ENCODE results near the gene NOMO2. TPM values are rescaled to one million over a fixed set of nuclear protein-coding genes. Genes with fewer than 3 reads are reported as not detected.
"Not testable (repeated sequence)": the region's sequence is repeated elsewhere in the genome, so short reads cannot be mapped to it uniquely, and the experiment has no call there.

Gene NOMO2
- total RNA-seq, 1 donor: 42.9 TPM

DNA sequence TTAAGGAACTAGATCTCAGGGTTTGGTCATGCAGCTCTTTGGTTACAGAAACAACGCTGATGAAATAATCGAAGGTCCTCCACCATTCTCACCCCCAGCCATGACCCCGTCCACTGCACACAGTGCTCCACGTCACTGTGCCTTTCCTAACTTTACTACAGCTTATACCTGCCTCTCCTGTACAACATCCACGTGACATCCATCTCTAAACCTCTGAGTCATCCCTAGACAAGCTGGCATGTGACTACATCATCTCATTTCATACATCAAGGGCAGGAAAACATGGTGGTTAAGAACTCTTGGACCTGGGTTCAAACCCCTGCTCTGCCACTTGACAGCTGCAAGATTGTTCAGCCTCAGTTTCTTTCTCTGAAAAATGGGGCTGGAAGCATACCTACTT, 64.9 kb downstream of the NOMO2 start:
- H3K4me1 ChIP-seq (ENCODE audit: insufficient read depth, low read length); H3K27me3 ChIP-seq (ENCODE audit: insufficient read depth, low read length); H3K9me3 ChIP-seq (ENCODE audit: low read depth, low read length); H3K4me3 ChIP-seq (ENCODE audit: low read length): not testable (repeated sequence)

DNA sequence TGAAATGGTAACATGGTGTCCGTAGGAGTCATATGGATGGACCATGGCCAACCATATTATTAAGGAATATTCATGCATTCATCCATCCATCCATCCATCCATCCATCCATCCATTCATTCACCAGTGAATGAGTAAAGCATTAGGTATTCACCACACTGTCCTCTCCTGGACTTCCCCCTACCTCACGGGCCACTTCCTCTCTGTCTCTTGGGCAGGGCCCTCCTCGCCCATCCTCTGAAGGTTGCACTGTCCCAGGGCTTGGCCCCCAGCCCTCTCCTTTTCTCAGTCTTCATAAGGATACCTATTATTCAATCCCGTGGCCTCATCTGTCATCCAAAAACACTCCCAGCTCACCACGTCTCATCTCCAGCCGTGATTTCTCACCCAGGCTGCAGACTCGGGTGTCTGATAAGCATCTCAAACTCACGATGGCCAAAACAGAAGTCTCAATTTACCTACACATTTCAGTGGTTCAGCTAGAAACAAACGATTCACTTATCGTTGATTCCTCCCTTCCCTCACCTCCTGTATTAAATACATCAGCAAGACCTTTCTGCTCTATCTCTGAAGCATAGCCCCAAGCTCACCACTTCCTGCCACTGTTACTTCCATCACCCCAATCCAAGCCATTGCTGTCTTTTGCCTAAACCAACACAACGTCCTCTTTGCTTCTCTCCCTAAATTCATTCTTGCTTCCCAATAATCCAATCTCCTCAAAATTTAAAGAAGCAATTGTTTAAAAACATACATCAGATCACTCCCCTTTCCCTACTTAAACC, 69.6 kb downstream of the NOMO2 start:
- H3K9me3 ChIP-seq (ENCODE audit: low read depth, low read length); H3K27me3 ChIP-seq (ENCODE audit: insufficient read depth, low read length); H3K4me3 ChIP-seq (ENCODE audit: low read length); H3K4me1 ChIP-seq (ENCODE audit: insufficient read depth, low read length): not testable (repeated sequence)

DNA sequence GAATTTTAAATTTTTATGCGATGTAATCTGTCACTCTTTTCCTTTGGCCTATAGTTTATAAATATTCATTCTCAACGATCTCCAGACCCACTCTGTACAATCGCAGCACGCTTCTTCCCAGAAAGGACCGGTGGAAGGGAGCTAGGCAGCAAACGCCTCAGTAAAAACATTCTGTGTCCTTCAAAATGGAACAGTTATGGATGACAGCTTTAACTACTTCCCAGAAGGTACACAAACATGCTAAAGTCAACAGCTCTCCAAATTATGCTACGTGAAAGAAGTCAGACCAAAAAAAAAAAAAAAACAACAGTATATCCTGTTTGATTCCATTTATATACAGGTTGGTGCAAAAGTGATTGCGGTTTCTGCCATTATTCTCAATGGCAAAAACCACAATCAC, 125.9 kb downstream of the NOMO2 start:
- not testable (repeated sequence) for H3K4me1 ChIP-seq (ENCODE audit: insufficient read depth, low read length); H3K4me3 ChIP-seq (ENCODE audit: low read length); H3K27me3 ChIP-seq (ENCODE audit: insufficient read depth, low read length); H3K9me3 ChIP-seq (ENCODE audit: low read depth, low read length)

DNA sequence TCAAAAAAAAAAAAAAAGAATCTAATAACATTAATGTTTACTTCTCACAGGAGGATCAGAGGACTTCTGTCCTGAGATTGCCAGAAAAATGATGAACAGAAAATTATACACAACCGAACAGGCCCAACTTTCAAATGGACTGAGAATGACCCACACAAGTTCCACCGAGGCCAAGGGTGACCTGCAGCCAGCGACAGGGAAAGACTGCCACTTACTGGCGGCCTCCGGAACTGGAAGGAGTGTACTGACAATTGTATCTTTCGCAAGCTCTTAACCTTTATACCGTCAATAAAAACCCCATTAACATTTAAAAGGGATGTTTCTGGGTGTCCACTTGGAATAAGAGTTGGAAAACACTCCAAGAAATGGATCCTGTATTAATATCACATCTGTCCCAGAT, 146.1 kb downstream of the NOMO2 start:
- H3K4me1 ChIP-seq (ENCODE audit: insufficient read depth, low read length); H3K27me3 ChIP-seq (ENCODE audit: insufficient read depth, low read length); H3K9me3 ChIP-seq (ENCODE audit: low read depth, low read length); H3K4me3 ChIP-seq (ENCODE audit: low read length): not testable (repeated sequence)

DNA sequence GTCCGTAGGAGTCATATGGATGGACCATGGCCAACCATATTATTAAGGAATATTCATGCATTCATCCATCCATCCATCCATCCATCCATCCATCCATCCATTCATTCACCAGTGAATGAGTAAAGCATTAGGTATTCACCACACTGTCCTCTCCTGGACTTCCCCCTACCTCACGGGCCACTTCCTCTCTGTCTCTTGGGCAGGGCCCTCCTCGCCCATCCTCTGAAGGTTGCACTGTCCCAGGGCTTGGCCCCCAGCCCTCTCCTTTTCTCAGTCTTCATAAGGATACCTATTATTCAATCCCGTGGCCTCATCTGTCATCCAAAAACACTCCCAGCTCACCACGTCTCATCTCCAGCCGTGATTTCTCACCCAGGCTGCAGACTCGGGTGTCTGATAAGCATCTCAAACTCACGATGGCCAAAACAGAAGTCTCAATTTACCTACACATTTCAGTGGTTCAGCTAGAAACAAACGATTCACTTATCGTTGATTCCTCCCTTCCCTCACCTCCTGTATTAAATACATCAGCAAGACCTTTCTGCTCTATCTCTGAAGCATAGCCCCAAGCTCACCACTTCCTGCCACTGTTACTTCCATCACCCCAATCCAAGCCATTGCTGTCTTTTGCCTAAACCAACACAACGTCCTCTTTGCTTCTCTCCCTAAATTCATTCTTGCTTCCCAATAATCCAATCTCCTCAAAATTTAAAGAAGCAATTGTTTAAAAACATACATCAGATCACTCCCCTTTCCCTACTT, 152.2 kb downstream of the NOMO2 start:
- H3K4me1 ChIP-seq (ENCODE audit: insufficient read depth, low read length); H3K9me3 ChIP-seq (ENCODE audit: low read depth, low read length); H3K4me3 ChIP-seq (ENCODE audit: low read length); H3K27me3 ChIP-seq (ENCODE audit: insufficient read depth, low read length): not testable (repeated sequence)

DNA sequence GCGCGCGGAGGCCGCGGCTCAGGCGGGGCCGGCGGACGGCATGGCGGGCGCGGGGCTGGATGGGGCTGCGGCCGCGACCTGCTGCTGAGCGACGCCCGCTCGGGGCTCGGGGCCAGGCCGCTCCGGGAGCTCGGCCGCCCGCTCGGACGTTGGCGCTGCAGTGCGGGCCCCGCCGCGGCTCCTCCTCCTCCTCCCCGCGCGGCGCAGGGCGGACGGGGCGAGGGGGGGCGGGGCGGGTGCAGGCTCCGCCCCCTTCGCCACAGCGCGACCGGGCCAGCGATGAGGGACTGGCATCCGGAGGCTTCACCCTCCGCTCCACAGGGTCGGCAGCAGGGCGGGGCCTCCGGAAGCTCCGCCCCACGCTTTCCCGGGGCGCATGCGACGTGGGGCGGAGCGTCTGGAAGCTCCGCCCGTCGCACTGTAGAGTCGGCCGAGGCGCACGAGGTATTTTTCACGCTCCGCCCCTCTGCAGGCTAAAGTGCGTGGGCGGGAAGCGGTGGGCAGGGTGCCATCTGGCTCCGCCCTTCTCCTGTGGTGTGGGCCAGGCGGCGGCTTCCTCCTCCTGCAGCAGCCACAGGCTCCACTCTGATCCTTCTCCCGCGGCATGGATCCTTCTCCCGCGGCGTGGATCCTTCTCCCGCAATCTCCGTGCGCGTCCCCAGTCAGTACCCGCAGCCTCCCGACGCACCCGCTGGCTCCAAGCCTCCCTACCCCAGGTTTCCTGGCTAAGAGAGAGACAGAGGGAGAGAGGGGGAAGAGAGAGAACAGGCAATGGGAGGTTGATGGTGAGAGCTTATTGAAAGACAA, 159.8 kb downstream of the NOMO2 start:
- not testable (repeated sequence) for H3K9me3 ChIP-seq (ENCODE audit: low read depth, low read length); H3K4me3 ChIP-seq (ENCODE audit: low read length); H3K27me3 ChIP-seq (ENCODE audit: insufficient read depth, low read length); H3K4me1 ChIP-seq (ENCODE audit: insufficient read depth, low read length)

DNA sequence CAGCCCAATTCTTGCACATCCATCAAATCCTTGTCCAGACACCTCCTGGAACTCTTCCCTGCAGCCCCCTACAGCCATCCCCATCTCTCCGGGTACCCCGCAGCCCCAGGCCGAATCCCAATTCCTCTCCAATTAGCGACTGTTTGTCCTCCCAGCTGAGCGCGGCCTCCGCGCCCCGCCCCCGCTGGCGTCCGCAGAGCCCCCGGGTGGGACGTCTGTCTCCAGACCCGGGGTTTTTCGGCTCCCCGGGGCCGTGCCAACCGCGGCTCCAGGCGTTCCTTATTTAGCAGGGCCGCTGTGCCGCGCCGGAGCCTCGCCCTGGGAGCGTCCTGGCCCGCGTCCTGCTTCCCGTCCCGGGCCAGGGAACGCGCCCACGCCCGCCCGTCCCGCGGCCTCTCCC, 160.7 kb downstream of the NOMO2 start:
- H3K4me3 ChIP-seq (ENCODE audit: low read length); H3K27me3 ChIP-seq (ENCODE audit: insufficient read depth, low read length); H3K4me1 ChIP-seq (ENCODE audit: insufficient read depth, low read length); H3K9me3 ChIP-seq (ENCODE audit: low read depth, low read length): not testable (repeated sequence)

DNA sequence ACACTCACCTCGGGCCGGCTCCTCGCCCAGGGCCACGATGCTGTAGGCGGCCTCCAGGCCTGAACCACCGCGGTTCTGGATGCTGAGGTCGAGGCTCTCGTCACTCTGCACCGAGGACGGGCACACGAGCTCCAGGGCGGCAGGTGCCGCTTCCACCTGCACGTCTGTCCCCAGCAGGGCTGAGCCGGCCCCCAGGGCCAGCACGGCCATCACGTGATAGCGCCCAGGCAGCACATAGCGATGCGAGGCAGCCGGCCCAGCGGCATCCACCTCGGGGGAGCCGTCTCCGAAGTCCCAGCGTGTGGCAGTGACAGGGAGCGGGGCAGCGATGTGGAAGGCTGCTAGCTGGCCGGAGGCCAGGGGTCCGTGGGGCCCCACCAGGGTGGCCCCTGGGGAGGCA, 167.5 kb downstream of the NOMO2 start:
- H3K4me1 ChIP-seq (ENCODE audit: insufficient read depth, low read length); H3K4me3 ChIP-seq (ENCODE audit: low read length); H3K27me3 ChIP-seq (ENCODE audit: insufficient read depth, low read length); H3K9me3 ChIP-seq (ENCODE audit: low read depth, low read length): not testable (repeated sequence)

DNA sequence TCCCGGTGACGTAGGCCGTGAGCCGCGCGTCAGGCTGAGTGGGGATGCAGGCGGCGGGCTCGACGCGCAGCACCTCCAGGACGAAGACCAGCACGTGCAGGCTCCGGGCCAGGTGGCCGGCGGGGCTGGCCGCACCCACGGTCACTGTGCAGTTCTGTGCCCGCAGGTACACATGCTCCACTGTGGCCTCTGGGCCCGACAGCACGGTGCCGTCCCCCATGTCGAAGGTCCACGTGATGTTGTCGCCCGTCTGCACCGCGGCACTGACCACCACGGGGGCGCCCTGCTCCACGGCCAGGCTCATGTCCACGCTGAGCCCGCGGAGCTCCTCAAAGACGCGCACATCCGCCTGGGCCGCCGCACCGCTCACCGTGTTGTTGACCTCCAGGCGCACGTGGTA, 174.1 kb downstream of the NOMO2 start:
- not testable (repeated sequence) for H3K9me3 ChIP-seq (ENCODE audit: low read depth, low read length); H3K4me3 ChIP-seq (ENCODE audit: low read length); H3K4me1 ChIP-seq (ENCODE audit: insufficient read depth, low read length); H3K27me3 ChIP-seq (ENCODE audit: insufficient read depth, low read length)

DNA sequence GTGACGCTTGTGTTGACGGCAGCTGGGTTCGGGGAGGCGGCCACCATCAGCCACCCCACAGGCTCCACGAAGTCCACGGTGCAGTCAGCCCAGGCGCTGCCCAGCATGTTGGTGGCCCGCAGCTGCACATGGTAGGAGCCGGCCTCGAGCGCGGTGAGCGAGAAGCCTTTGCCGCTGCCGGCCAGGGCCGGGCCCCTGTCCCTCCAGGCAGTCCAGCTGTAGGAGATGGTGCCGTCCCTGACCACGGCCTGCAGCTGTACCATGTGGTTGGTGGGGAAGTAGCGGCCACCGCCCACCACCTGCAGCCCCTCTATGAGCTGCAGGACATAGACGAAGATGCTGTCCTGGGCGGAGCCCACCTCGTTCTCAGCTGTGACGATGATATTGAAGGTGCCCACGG, 175.4 kb downstream of the NOMO2 start:
- H3K9me3 ChIP-seq (ENCODE audit: low read depth, low read length); H3K27me3 ChIP-seq (ENCODE audit: insufficient read depth, low read length); H3K4me1 ChIP-seq (ENCODE audit: insufficient read depth, low read length); H3K4me3 ChIP-seq (ENCODE audit: low read length): not testable (repeated sequence)

DNA sequence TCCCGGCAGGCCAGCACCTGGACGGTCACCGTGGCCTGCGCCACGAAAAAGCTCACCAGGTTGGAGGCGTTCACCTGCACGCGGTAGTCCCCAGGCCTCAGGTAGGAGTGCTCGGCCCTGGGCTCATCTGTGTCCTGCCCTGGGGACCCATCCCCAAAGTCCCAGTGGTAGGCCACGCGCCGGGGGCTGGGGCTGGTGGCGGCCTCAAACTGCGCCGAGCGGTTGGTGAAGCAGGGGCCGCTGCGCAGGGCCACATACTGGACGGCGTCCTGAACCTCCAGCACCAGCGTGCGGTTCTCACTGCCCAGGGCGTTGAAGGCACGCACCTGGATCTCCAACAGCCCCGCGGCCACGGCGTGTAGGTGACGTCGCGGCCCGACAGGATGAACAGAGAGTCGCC, 176.6 kb downstream of the NOMO2 start:
- H3K4me1 ChIP-seq (ENCODE audit: insufficient read depth, low read length); H3K27me3 ChIP-seq (ENCODE audit: insufficient read depth, low read length); H3K4me3 ChIP-seq (ENCODE audit: low read length); H3K9me3 ChIP-seq (ENCODE audit: low read depth, low read length): not testable (repeated sequence)

DNA sequence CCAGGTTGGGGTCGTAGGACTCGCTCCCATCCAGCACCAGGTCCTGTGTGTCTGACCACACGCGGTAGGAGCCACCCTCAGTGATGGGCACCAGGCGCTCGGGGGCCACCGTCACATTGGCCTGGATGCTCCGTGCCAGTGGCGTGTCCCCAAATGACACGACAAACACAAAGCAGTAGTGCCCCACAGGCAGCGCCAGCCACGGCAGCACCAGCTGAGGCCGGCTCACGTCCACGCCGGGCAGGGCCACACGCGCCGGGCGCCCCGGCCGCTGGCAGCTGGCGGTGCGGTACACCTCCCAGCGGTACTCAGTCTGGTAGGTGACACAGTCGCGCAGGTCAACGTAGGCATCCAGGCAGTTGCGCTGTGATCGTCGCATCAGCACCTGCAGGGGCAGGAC, 177.0 kb downstream of the NOMO2 start:
- not testable (repeated sequence) for H3K9me3 ChIP-seq (ENCODE audit: low read depth, low read length); H3K4me1 ChIP-seq (ENCODE audit: insufficient read depth, low read length); H3K27me3 ChIP-seq (ENCODE audit: insufficient read depth, low read length)

DNA sequence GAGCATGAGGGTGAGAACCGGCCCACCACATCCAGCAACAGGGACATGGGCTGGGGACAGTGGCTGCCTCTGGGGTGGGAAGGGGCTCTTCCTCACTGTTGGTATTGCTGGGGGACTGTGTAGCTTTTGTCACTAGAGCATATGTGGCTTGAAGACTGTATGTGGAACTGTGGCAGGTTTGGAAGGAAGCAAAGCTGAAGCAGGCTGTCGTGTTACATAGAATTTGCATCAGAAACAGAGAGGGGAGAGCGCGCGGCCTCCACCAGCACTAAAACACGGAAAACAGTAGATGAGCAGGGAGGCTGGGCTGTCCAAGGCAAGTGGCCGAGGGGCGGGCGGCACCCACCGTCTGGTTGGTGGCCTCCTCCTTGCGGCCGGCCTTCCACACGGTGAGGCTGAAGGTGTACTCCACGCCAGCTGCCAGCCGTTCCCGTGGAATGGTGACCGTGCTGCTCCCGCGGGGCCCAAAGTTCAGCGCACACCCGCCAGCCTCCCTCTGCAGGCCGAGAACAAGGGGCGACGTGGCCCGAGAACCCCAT, 177.7 kb downstream of the NOMO2 start:
- H3K9me3 ChIP-seq (ENCODE audit: low read depth, low read length); H3K27me3 ChIP-seq (ENCODE audit: insufficient read depth, low read length); H3K4me1 ChIP-seq (ENCODE audit: insufficient read depth, low read length); H3K4me3 ChIP-seq (ENCODE audit: low read length): not testable (repeated sequence)

More for the DNA sequence above, 177.0 kb downstream of the NOMO2 start:
- H3K4me3 ChIP-seq (ENCODE audit: low read length): not testable (repeated sequence)

DNA sequence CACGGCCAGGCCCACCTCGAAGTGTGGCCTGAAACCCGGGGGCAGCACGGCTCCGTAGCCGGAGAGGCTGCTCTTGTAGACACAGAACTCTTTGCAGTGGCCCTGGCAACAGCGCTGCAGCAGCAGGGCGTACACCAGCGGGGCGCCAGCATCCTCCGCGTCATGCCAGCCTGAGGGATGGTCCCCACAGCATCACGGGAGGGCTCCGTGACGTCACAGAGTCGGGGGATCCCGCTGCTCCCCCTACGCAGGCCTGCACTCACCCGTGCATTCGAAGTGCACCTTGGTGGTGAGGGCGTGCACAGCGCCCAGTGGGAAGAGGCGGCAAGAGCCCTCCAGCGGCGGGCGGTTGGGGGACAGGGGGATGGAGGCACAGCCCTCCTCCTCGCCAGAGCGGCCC, 179.2 kb downstream of the NOMO2 start:
- H3K9me3 ChIP-seq (ENCODE audit: low read depth, low read length); H3K4me3 ChIP-seq (ENCODE audit: low read length); H3K27me3 ChIP-seq (ENCODE audit: insufficient read depth, low read length); H3K4me1 ChIP-seq (ENCODE audit: insufficient read depth, low read length): not testable (repeated sequence)

Data from mononuclear cell (primary cell).